Neutrophil (primary cell): Measurements from ENCODE around the gene NEK8.
"Not testable (repeated sequence)": the region's sequence is repeated elsewhere in the genome, so short reads cannot be mapped to it uniquely, and the experiment has no call there.

Experiments
- H3K27ac ChIP-seq: fragments of 200-600 bp; sonication (generic); 2 replicates; pipeline ENCODE4 v1.5.1; 2016; ENCODE audit warnings: mild to moderate bottlenecking, moderate library complexity
- H3K27me3 ChIP-seq: fragments of 200-600 bp; sonication (generic); 2 replicates; pipeline ENCODE4 v1.6.0; 2016; ENCODE audit warnings: mild to moderate bottlenecking
- H3K36me3 ChIP-seq: fragments of 200-600 bp; sonication (generic); 2 replicates; pipeline ENCODE4 v1.5.1; 2017
- H3K4me1 ChIP-seq, 2 experiments: fragments of 200-600 bp in 1 of 2; sonication (generic) in 1 of 2; 1 replicate in 1 of 2; 2 replicates in 1 of 2; pipeline versions ENCODE4 v1.5.1 to v1.6.1; 2013 to 2016; ENCODE audit warnings: low read depth in 1 of 2, low read length in 1 of 2, mild to moderate bottlenecking in 1 of 2, moderate library complexity in 1 of 2; ENCODE audit not compliant: control insufficient read depth in 1 of 2, insufficient read depth in 1 of 2
- H3K4me3 ChIP-seq, 2 experiments: fragments of 200-600 bp in 1 of 2; sonication (generic) in 1 of 2; 1 replicate in 1 of 2; 2 replicates in 1 of 2; pipeline ENCODE4 v1.5.1; 2013 to 2016; ENCODE audit warnings: low read depth in 1 of 2, low read length in 1 of 2, mild to moderate bottlenecking in 1 of 2, moderate library complexity in 1 of 2
- H3K9me3 ChIP-seq: fragments of 200-600 bp; sonication (generic); 2 replicates; pipeline ENCODE4 v1.5.1; 2016
- CTCF ChIP-seq: fragments of 200-600 bp; sonication (generic); IDR thresholded peaks from 2 replicates; pipeline ENCODE4 v1.5.1; 2016; ENCODE audit warnings: antibody characterized with exemption

NEK8 gene

GRCh38 chr17:28722417-28723158 is 6.0 kb upstream of the NEK8 start:
- Histone ChIP-seq H3K27ac (no peak overlapping the region), H3K36me3 (peaks cover 22% of the 10 kb centered on the region), H3K9me3 (no peaks in the 10 kb centered on the region), H3K27me3 (peaks cover 32% of the 10 kb centered on the region), H3K4me1 (peaks cover 52 to 56% of the 10 kb centered on the region in 2 experiments), H3K4me3 (no peak overlapping the region)
- TF ChIP-seq CTCF = no peak

DNA sequence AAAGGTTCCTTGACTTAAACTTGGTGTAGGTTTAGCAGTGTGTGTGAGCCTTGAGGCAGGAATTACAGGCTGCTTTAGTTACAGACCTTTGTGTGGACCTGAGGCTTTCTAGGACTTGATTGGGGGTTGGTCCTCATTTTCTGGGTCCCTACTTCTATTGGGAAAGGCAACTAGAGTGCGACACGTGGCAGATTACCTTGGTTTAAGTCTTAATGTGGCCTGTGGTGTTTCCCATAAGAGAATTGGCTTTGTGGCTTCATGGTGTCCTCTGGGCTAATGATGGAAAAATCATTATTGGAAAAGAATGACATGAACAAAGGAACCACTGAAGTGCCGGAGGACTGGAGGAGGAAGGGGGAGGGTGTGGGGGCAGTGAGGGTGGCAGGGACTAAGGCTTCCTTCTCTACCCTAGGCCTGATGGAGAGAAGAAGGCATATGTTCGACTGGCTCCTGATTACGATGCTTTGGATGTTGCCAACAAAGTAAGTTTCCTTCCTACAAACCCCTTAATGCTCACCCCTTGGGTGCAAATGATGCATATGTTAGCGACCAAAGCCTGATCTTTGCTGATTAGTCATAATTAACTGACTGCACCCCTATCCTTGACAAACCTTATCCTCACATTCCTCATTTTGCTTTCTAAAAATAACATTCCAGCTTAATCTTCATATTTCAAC is 5.3 kb upstream of the NEK8 start:
- TF ChIP-seq CTCF = no peak
- Histone ChIP-seq H3K9me3 (no peaks in the 10 kb centered on the region), H3K4me1 (peaks cover 55 to 56% of the 10 kb centered on the region in 2 experiments), H3K36me3 (peaks cover 22% of the 10 kb centered on the region), H3K27ac (no peak overlapping the region), H3K27me3 (peaks cover 25% of the 10 kb centered on the region), H3K4me3 (no peak overlapping the region)

- peaks cover 21% of the 10 kb centered on the region for H3K27me3 ChIP-seq
- H3K36me3 ChIP-seq = peaks cover 22% of the 10 kb centered on the region
- peaks cover 54 to 55% of the 10 kb centered on the region in 2 experiments for H3K4me1 ChIP-seq
- H3K27ac ChIP-seq, H3K9me3 ChIP-seq, H3K4me3 ChIP-seq: not testable (repeated sequence)
These were observed 4.6 kb upstream of the NEK8 start for GRCh38 chr17:28723836-28724499.

- TF ChIP-seq CTCF = no peak
- Histone ChIP-seq H3K9me3 (no peaks in the 10 kb centered on the region), H3K27me3 (peaks cover 21% of the 10 kb centered on the region), H3K27ac (no peak overlapping the region), H3K4me1 (peaks cover 50 to 51% of the 10 kb centered on the region in 2 experiments), H3K4me3 (no peak overlapping the region), H3K36me3 (peaks cover 22% of the 10 kb centered on the region)
These were observed 4.0 kb upstream of the NEK8 start for GRCh38 chr17:28724500-28725165.

GRCh38 chr17:28725166-28725659 is 3.4 kb upstream of the NEK8 start:
- H3K4me1 ChIP-seq = peaks cover 47% of the 10 kb centered on the region in 2 experiments
- H3K27ac ChIP-seq = no peak overlapping the region
- TF ChIP-seq CTCF = no peak
- H3K4me3 ChIP-seq = peak overlapping the region in 1 of 2 experiments; percentile 63
- H3K9me3 ChIP-seq = no peaks in the 10 kb centered on the region
- peaks cover 22% of the 10 kb centered on the region for H3K36me3 ChIP-seq
- peaks cover 21% of the 10 kb centered on the region for H3K27me3 ChIP-seq
